ENCODE measurements around the gene ACP4. TPM values are rescaled to one million over a fixed set of nuclear protein-coding genes. Genes with fewer than 3 reads are reported as not detected.

The ACP4 gene
- total RNA-seq (ENCODE audit: low replicate concordance), result not detected in 2 replicates

GRCh38 chr19:50790396-50790795 is at the start of gene ACP4:
Gene ACP4, plus strand, starts transcription at chr19:50790415. Its CDS starts 0 bp downstream, at chr19:50790415.

GRCh38 chr19:50770164-50770563 is 20.1 kb upstream of the ACP4 start, which contains the start of gene GPR32:
Gene GPR32, plus strand, starts transcription at chr19:50770464. Its CDS starts 137 bp downstream, at chr19:50770601.

GRCh38 chr19:50823389-50824042 is 33.3 kb downstream of the ACP4 start, which contains the start of gene KLK1:
Gene KLK1, minus strand, starts transcription at chr19:50823787. Its CDS starts 39 bp downstream, at chr19:50823748.

GRCh38 chr19:50833117-50833801 is 43.0 kb downstream of the ACP4 start, which contains the start of gene KLK15:
Gene KLK15, minus strand, starts transcription at chr19:50833574. Its CDS starts 2,082 bp downstream, at chr19:50831492.

Other genes with a start within 250 kb of the ACP4 start
- gene LRRC4B, start 222.0 kb upstream of the ACP4 start, total RNA-seq (ENCODE audit: low replicate concordance), result 0.30 and 0.35 TPM in 2 replicates
- 0.35 TPM in 1 of 2 replicates, not detected in the other for gene SYT3, start 150.5 kb upstream of the ACP4 start, total RNA-seq (ENCODE audit: low replicate concordance)
- gene C19orf81, start 141.0 kb upstream of the ACP4 start, total RNA-seq (ENCODE audit: low replicate concordance), result not detected in 2 replicates
- 0.68 and 1.3 TPM in 2 replicates for gene SHANK1, start 70.6 kb upstream of the ACP4 start, total RNA-seq (ENCODE audit: low replicate concordance)
- 17.4 and 28.9 TPM in 2 replicates for gene CLEC11A, start 67.1 kb upstream of the ACP4 start, total RNA-seq (ENCODE audit: low replicate concordance)
- gene GPR32, start 20.0 kb upstream of the ACP4 start, total RNA-seq (ENCODE audit: low replicate concordance), result not detected in 2 replicates
- gene KLK1, start 33.4 kb downstream of the ACP4 start, total RNA-seq (ENCODE audit: low replicate concordance), result not detected in 2 replicates
- not detected in 2 replicates for gene KLK15, start 43.2 kb downstream of the ACP4 start, total RNA-seq (ENCODE audit: low replicate concordance)
- gene KLK3, start 64.5 kb downstream of the ACP4 start, total RNA-seq (ENCODE audit: low replicate concordance), result not detected in 2 replicates
- gene KLK2, start 83.0 kb downstream of the ACP4 start, total RNA-seq (ENCODE audit: low replicate concordance), result not detected in 2 replicates
- gene KLK4, start 121.0 kb downstream of the ACP4 start, total RNA-seq (ENCODE audit: low replicate concordance), result not detected in 2 replicates
- gene KLK5, start 162.6 kb downstream of the ACP4 start, total RNA-seq (ENCODE audit: low replicate concordance), result not detected in 2 replicates
- gene KLK6, start 179.2 kb downstream of the ACP4 start, total RNA-seq (ENCODE audit: low replicate concordance), result 0.08 TPM in 1 of 2 replicates, not detected in the other
- gene KLK7, start 193.5 kb downstream of the ACP4 start, total RNA-seq (ENCODE audit: low replicate concordance), result not detected in 2 replicates
- gene KLK8, start 211.2 kb downstream of the ACP4 start, total RNA-seq (ENCODE audit: low replicate concordance), result not detected in 2 replicates
- gene KLK10, start 229.3 kb downstream of the ACP4 start, total RNA-seq (ENCODE audit: low replicate concordance), result not detected in 2 replicates
- gene KLK11, start 236.2 kb downstream of the ACP4 start, total RNA-seq (ENCODE audit: low replicate concordance), result not detected in 2 replicates
- not detected in 2 replicates for gene KLK12, start 244.6 kb downstream of the ACP4 start, total RNA-seq (ENCODE audit: low replicate concordance)